ENCODE results near the gene CDC42BPA. TPM values are rescaled to one million over a fixed set of nuclear protein-coding genes. Genes with fewer than 3 reads are reported as not detected.

Gene CDC42BPA
- total and polyA plus RNA-seq, 2 of the 13 experiments (the other 11 are each of a cell fraction or from before 2014, with no cell fraction given): 6.5 to 16.0 TPM

DNA sequence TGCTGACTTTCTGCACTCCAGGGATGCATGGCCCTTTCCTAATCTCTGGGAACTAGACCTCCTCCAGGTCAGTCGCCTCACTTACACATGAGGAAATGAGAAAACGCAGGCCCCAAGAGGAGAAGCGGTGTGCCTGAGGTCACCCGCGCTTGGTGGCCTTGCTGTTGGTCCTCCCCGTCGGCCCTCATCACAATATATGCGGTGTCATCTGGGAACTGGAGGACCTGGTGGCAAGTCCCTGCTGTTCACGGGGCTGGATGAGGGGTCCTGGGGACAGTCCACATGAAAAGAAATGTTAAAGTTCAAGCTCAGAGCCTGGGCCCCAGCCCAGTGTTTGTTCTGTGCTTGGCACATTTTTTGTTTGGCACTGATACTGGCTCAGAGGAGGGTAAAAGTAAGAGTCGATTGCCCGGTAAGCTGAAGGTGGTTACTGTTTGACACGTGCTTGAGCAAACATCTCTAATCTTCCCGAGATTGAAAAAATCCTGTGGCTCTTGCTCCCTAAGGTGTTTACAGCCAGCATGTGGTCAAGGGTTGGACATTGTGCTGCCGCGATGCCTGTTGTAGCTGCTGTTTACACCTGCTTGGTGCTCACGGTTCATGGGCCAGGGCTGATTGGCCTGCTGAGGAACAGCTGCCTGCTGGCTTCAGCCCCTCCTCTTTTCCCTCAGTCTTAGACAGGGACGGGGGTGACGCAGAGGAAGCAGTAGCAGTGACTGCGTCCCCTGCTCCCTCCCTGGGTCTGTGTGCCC, 373.0 kb downstream of the CDC42BPA start (continued):
- TF ChIP-seq GTF2F1 (IDR thresholded peaks at IDR 0.05; ENCODE audit: low read length) (no peak), DPF2 (CRISPR knock-in tag; IDR thresholded peaks at IDR 0.05; ENCODE audit: borderline replicate concordance, low read depth) (no peak), NBN (conservative IDR thresholded peaks at IDR 0.05) (no peak), SRSF1 (optimal IDR thresholded peaks at IDR 0.05; ENCODE audit: low read depth, low read length) (no peak), PCBP1 (IDR thresholded peaks at IDR 0.05; ENCODE audit: borderline replicate concordance, low read depth, low read length) (no peak), ZNF720 (CRISPR knock-in tag; IDR thresholded peaks at IDR 0.05) (no peak), ZNF354B (CRISPR knock-in tag; IDR thresholded peaks at IDR 0.05) (no peak), EEA1 (CRISPR knock-in tag; IDR thresholded peaks at IDR 0.05; ENCODE audit: borderline replicate concordance) (no peak), HES4 (CRISPR knock-in tag; IDR thresholded peaks at IDR 0.05; ENCODE audit: borderline replicate concordance) (no peak), HNRNPLL (IDR thresholded peaks at IDR 0.05; ENCODE audit: low read depth, low read length, poor library complexity, severe bottlenecking) (no peak), ZKSCAN8 (CRISPR knock-in tag; IDR thresholded peaks at IDR 0.05; ENCODE audit: borderline replicate concordance) (0 out of 2 replicates have a peak, but pooled peaks have one; percentile 46), ZNF747 (CRISPR knock-in tag; IDR thresholded peaks at IDR 0.05; ENCODE audit: borderline replicate concordance) (peak; percentile 34; the same call in 1 of the 2 replicates), KAT8 (CRISPR knock-in tag; IDR thresholded peaks at IDR 0.05) (peak; percentile 17; the same call in 1 of the 2 replicates), PITX1 (CRISPR knock-in tag; IDR thresholded peaks at IDR 0.05) (peak; percentile 68; the same call in 1 of the 2 replicates), ZNF20 (CRISPR knock-in tag; IDR thresholded peaks at IDR 0.05) (no peak)
- TF ChIP-seq, protein P1, sequence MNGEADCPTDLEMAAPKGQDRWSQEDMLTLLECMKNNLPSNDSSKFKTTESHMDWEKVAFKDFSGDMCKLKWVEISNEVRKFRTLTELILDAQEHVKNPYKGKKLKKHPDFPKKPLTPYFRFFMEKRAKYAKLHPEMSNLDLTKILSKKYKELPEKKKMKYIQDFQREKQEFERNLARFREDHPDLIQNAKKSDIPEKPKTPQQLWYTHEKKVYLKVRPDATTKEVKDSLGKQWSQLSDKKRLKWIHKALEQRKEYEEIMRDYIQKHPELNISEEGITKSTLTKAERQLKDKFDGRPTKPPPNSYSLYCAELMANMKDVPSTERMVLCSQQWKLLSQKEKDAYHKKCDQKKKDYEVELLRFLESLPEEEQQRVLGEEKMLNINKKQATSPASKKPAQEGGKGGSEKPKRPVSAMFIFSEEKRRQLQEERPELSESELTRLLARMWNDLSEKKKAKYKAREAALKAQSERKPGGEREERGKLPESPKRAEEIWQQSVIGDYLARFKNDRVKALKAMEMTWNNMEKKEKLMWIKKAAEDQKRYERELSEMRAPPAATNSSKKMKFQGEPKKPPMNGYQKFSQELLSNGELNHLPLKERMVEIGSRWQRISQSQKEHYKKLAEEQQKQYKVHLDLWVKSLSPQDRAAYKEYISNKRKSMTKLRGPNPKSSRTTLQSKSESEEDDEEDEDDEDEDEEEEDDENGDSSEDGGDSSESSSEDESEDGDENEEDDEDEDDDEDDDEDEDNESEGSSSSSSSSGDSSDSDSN (CRISPR knock-in tag; IDR thresholded peaks at IDR 0.05): no peak
- TF ChIP-seq, protein P2, sequence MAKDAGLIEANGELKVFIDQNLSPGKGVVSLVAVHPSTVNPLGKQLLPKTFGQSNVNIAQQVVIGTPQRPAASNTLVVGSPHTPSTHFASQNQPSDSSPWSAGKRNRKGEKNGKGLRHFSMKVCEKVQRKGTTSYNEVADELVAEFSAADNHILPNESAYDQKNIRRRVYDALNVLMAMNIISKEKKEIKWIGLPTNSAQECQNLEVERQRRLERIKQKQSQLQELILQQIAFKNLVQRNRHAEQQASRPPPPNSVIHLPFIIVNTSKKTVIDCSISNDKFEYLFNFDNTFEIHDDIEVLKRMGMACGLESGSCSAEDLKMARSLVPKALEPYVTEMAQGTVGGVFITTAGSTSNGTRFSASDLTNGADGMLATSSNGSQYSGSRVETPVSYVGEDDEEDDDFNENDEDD (CRISPR knock-in tag; IDR thresholded peaks at IDR 0.05; ENCODE audit: borderline replicate concordance): peak; percentile 71; the same call in 1 of the 2 replicates
- TF ChIP-seq, protein P3, sequence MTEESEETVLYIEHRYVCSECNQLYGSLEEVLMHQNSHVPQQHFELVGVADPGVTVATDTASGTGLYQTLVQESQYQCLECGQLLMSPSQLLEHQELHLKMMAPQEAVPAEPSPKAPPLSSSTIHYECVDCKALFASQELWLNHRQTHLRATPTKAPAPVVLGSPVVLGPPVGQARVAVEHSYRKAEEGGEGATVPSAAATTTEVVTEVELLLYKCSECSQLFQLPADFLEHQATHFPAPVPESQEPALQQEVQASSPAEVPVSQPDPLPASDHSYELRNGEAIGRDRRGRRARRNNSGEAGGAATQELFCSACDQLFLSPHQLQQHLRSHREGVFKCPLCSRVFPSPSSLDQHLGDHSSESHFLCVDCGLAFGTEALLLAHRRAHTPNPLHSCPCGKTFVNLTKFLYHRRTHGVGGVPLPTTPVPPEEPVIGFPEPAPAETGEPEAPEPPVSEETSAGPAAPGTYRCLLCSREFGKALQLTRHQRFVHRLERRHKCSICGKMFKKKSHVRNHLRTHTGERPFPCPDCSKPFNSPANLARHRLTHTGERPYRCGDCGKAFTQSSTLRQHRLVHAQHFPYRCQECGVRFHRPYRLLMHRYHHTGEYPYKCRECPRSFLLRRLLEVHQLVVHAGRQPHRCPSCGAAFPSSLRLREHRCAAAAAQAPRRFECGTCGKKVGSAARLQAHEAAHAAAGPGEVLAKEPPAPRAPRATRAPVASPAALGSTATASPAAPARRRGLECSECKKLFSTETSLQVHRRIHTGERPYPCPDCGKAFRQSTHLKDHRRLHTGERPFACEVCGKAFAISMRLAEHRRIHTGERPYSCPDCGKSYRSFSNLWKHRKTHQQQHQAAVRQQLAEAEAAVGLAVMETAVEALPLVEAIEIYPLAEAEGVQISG (CRISPR knock-in tag; IDR thresholded peaks at IDR 0.05): peak; percentile 54; the same call in 1 of the 2 replicates
- TF ChIP-seq, protein P4, sequence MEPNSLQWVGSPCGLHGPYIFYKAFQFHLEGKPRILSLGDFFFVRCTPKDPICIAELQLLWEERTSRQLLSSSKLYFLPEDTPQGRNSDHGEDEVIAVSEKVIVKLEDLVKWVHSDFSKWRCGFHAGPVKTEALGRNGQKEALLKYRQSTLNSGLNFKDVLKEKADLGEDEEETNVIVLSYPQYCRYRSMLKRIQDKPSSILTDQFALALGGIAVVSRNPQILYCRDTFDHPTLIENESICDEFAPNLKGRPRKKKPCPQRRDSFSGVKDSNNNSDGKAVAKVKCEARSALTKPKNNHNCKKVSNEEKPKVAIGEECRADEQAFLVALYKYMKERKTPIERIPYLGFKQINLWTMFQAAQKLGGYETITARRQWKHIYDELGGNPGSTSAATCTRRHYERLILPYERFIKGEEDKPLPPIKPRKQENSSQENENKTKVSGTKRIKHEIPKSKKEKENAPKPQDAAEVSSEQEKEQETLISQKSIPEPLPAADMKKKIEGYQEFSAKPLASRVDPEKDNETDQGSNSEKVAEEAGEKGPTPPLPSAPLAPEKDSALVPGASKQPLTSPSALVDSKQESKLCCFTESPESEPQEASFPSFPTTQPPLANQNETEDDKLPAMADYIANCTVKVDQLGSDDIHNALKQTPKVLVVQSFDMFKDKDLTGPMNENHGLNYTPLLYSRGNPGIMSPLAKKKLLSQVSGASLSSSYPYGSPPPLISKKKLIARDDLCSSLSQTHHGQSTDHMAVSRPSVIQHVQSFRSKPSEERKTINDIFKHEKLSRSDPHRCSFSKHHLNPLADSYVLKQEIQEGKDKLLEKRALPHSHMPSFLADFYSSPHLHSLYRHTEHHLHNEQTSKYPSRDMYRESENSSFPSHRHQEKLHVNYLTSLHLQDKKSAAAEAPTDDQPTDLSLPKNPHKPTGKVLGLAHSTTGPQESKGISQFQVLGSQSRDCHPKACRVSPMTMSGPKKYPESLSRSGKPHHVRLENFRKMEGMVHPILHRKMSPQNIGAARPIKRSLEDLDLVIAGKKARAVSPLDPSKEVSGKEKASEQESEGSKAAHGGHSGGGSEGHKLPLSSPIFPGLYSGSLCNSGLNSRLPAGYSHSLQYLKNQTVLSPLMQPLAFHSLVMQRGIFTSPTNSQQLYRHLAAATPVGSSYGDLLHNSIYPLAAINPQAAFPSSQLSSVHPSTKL (CRISPR knock-in tag; IDR thresholded peaks at IDR 0.05): peak; percentile 81
